Thyroid gland (tissue), 4 donors: Measurements from ENCODE around the gene KLRG1.

Experiments
- CTCF ChIP-seq, 6 experiments: fragments of 200-600 bp in 3 of 6; fragments of 450-650 bp in 3 of 6; sonication (generic) in 3 of 6; IDR thresholded peaks; one replicate each; pipeline ENCODE4 v1.5.1; 2016 to 2019; ENCODE audit warnings: antibody characterized with exemption in 6 of 6, mild to moderate bottlenecking in 2 of 6, inconsistent platforms in 1 of 6, moderate library complexity in 1 of 6
- POLR2A ChIP-seq, 2 donors: fragments of 450-650 bp; IDR thresholded peaks; one replicate each; pipeline ENCODE4 v1.6.1; 2017; ENCODE audit warnings: antibody characterized with exemption in 2 of 2, mild to moderate bottlenecking in 2 of 2, moderate library complexity in 1 of 2

GRCh38 chr12:9051158-9051550 is 61.8 kb downstream of the KLRG1 start:
- no peak for TF ChIP-seq POLR2A (IDR thresholded peaks at IDR 0.05)
- TF ChIP-seq CTCF (IDR thresholded peaks at IDR 0.05): no peak
